ENCODE measurements around the gene KIF3A.

- no peak for TF ChIP-seq CTCF (IDR thresholded peaks at IDR 0.05)
- no peak for TF ChIP-seq GABPA (IDR thresholded peaks at IDR 0.05; ENCODE audit: low read depth)
- TF ChIP-seq RFX5 (IDR thresholded peaks at IDR 0.05; ENCODE audit: low read length) = no peak
- no peak for TF ChIP-seq YY1 (IDR thresholded peaks at IDR 0.05; ENCODE audit: low read depth)
- no peak for TF ChIP-seq SMC3 (IDR thresholded peaks at IDR 0.05; ENCODE audit: low read depth, low read length)
- no peak for TF ChIP-seq POLR2AphosphoS5 (IDR thresholded peaks at IDR 0.05; ENCODE audit: low read depth, low read length)
- no peak for TF ChIP-seq RAD21 (IDR thresholded peaks at IDR 0.05; ENCODE audit: low read length)
- TF ChIP-seq SIN3A (IDR thresholded peaks at IDR 0.05; ENCODE audit: borderline replicate concordance, low read depth, low read length) = no peak
Measured at GRCh38 chr5:132737982-132738681, 786 bp upstream of the KIF3A start.

Measured in SK-N-SH (cell line).